Heart left ventricle (tissue), 16 donors: ENCODE measurements around the gene PI4K2B. TPM values are rescaled to one million over a fixed set of nuclear protein-coding genes. Genes with fewer than 3 reads are reported as not detected.

Experiments
- ATAC-seq, 4 donors: fragments of 200-7000 bp; cut with Tn5 transposase; one replicate each; pipeline ENCODE4 v1.9.1; 2020 to 2022; ENCODE audit warnings: moderate library complexity in 4 of 4, mild to moderate bottlenecking in 3 of 4, moderate number of reproducible peaks in 1 of 4
- DNase-seq, 5 donors: peaks; one replicate each; pipeline ENCODE4 v3.0.0-alpha.2; 2020
- H3K27ac ChIP-seq, 12 donors: fragments of 200-600 bp; sonication (generic) in 4 of 12; one replicate each; pipeline versions ENCODE4 v1.5.0 to v1.8.0; 2016 to 2022; ENCODE audit warnings: mild to moderate bottlenecking in 2 of 12
- H3K27me3 ChIP-seq, 9 donors: fragments of 200-600 bp; sonication (generic) in 2 of 9; one replicate each; pipeline versions ENCODE4 v1.5.1 to v1.8.0; 2016 to 2022; ENCODE audit warnings: mild to moderate bottlenecking in 3 of 9
- H3K36me3 ChIP-seq, 9 donors: fragments of 200-600 bp; sonication (generic) in 2 of 9; one replicate each; pipeline versions ENCODE4 v1.5.0 to v1.8.0; 2018 to 2022; ENCODE audit warnings: mild to moderate bottlenecking in 2 of 9
- H3K4me1 ChIP-seq, 12 donors: fragments of 200-600 bp; sonication (generic) in 4 of 12; one replicate each; pipeline versions ENCODE4 v1.5.0 to v1.8.0; 2016 to 2022; ENCODE audit warnings: mild to moderate bottlenecking in 3 of 12
- H3K4me3 ChIP-seq, 12 donors: fragments of 200-600 bp; sonication (generic) in 4 of 12; one replicate each; pipeline versions ENCODE4 v1.5.0 to v1.8.0; 2017 to 2022; ENCODE audit warnings: mild to moderate bottlenecking in 9 of 12, moderate library complexity in 4 of 12
- H3K9me3 ChIP-seq, 12 donors: fragments of 200-600 bp; sonication (generic) in 4 of 12; one replicate each; pipeline versions ENCODE4 v1.5.0 to v1.8.0; 2016 to 2022; ENCODE audit warnings: mild to moderate bottlenecking in 1 of 12
- POLR2A ChIP-seq, 2 donors: fragments of 450-650 bp; IDR thresholded peaks; one replicate each; pipeline ENCODE4 v1.6.1; 2017; ENCODE audit warnings: antibody characterized with exemption in 2 of 2, mild to moderate bottlenecking in 2 of 2, moderate library complexity in 2 of 2
- WGBS, 4 donors: extraction: QIAGEN DNeasy Blood & Tissue Kit in 2 of 4; methylation state at CpG; one replicate each; pipeline versions ENCODE4 v1.1.5 to v1.1.7; 2013 to 2018; 5-methylcytosine and 5-hydroxymethylcytosine counted together
- intact Hi-C, 10 donors: fragments of 100-400 bp; cut with DNase I; formaldehyde crosslinking; loops; one replicate each; pipeline versions ENCODE4 v1.11.1 to v1.14.2; 2022
- polyA plus RNA-seq, 2 donors: library from polyadenylated mRNA; stranded (reverse); fragments of 200-250 nt; gene quantifications; one replicate each; pipeline ENCODE4 v1.2.3, GENCODE V29; 2013
- total RNA-seq, 9 donors: library from RNA; depleted of rRNA in 2 of 9; stranded (reverse); fragments of >200 nt in 2 of 9; fragmentation: NEBNext Ultra II Directional in 3 of 9; extraction: Animal tissue kit (Norgen Biotek cat#: 25700) in 3 of 9; gene quantifications; one replicate each; pipeline versions ENCODE4 v1.1.0 to v1.2.4, GENCODE V29; 2016 to 2023
- TF ChIP-seq, protein P1 (sequence below), 12 donors: fragments of 200-600 bp; sonication (generic) in 4 of 12; IDR thresholded peaks; one replicate each; pipeline versions ENCODE4 v1.5.0 to v1.8.0; 2018 to 2022; ENCODE audit warnings: antibody characterized with exemption in 12 of 12, mild to moderate bottlenecking in 5 of 12
- donor health status: ischemic (EF 13 %, LVEDD 7.1; RV severe dilation, severe dysfunction).
- donor health status: healthy with polysubstance abuse.
- donor health status: DM: no; HTN: yes; CAD: no.
- donor health status: DM: no; HTN: no; CAD: no.
- donor health status: ischemic (EF 25% LVEDD 6.9; RV normal size, moderate dysfunction).
- donor health status: ischemic (EF 25% LVEDD 5.7; RV mildly dilated, moderate dysfunction).
- donor health status: healthy.
- donor health status: DM: yes; HTN: yes; CAD: no.
- donor health status: ischemic (EF 35%, LVEDD 5.7; RV mildly dilated, moderate dysfunction).
- donor health status: nonischemic (EF 11% LVEDD 7.7; RV severe dilation, severe dysfunction).
- donor health status: DM: yes; HTN: yes; CAD: no.
- donor health status: PGD.
- donor health status: ischemic (EF 29% LVEDD 5.4; RV normal size, mild dysfunction).
- donor health status: nonischemic (EF 23%, LVEDD 6.1; RV moderate dilation, normal function).

Gene PI4K2B
- total and polyA plus RNA-seq, 11 donors, result 1.3 to 6.8 (median 2.6) TPM

GRCh38 chr4:25284466-25284865 is 50.6 kb downstream of the PI4K2B start:
- DNase-seq (no peak), ATAC-seq (no peak)
- 87 to 89% (median 87%) methylated on average over 3 of the region's 3 CpGs for WGBS, 4 donors
- Histone ChIP-seq H3K9me3 (peaks cover 0 to 10% (median 0%) of the 10 kb centered on the region in 12 donors), H3K4me3 (no peak overlapping the region), H3K27me3 (no peaks in the 10 kb centered on the region), H3K36me3 (peaks cover 0 to 19% (median 8%) of the 10 kb centered on the region in 9 donors), H3K27ac (no peak overlapping the region), H3K4me1 (no peaks in the 10 kb centered on the region)
- TF ChIP-seq, protein P1, sequence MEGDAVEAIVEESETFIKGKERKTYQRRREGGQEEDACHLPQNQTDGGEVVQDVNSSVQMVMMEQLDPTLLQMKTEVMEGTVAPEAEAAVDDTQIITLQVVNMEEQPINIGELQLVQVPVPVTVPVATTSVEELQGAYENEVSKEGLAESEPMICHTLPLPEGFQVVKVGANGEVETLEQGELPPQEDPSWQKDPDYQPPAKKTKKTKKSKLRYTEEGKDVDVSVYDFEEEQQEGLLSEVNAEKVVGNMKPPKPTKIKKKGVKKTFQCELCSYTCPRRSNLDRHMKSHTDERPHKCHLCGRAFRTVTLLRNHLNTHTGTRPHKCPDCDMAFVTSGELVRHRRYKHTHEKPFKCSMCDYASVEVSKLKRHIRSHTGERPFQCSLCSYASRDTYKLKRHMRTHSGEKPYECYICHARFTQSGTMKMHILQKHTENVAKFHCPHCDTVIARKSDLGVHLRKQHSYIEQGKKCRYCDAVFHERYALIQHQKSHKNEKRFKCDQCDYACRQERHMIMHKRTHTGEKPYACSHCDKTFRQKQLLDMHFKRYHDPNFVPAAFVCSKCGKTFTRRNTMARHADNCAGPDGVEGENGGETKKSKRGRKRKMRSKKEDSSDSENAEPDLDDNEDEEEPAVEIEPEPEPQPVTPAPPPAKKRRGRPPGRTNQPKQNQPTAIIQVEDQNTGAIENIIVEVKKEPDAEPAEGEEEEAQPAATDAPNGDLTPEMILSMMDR (IDR thresholded peaks at IDR 0.05), result no peak
- TF ChIP-seq POLR2A (IDR thresholded peaks at IDR 0.05), result no peak
- intact Hi-C loops, result no loop called here

DNA sequence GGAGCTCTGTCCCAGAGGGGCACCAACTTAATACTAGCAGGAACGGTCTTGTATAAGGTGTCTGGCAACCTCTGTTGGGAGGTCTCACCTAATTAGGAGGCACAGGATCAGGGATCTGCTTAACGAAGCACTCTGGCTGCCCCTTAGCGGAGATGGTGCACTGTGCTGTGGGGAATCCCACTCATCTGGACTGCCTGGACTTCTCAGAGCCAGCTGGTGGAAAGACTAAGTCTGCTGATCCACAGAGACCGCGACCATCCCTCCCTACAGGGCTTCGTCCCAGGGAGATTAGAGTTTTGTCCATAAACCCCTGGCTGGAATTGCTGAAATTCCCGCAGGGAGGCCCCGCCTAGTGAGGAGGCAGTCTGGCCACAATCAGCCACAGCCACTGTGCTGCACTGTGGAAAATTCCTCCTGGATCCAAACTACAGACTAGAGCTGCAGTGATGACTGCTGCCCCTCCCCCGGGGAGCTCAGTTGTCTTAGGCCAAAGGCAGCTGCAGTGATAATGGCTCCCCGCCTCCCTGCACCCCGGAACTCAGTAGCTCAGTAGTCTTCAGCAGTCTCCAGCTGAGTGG is 56.7 kb downstream of the PI4K2B start:
- intact Hi-C loops, result loop anchor here in 1 of 10 donors (10.0 kb wide), 1 partner anchor 106 kb away; no protein-coding TSS in a partner anchor
- Histone ChIP-seq H3K36me3 (no peaks in the 10 kb centered on the region), H3K27me3 (no peaks in the 10 kb centered on the region), H3K4me3 (no peak overlapping the region), H3K27ac (no peak overlapping the region), H3K4me1 (no peaks in the 10 kb centered on the region), H3K9me3 (peaks cover 0 to 10% (median 0%) of the 10 kb centered on the region in 12 donors)
- TF ChIP-seq, protein P1 (IDR thresholded peaks at IDR 0.05), result no peak
- TF ChIP-seq POLR2A (IDR thresholded peaks at IDR 0.05), result no peak
- DNase-seq, result no peak
- 53 to 65% (median 55%) methylated on average over 7 to 11 of the region's 11 CpGs for WGBS, 4 donors
- no peak for ATAC-seq

GRCh38 chr4:25291158-25291733 is 57.4 kb downstream of the PI4K2B start:
- intact Hi-C loops, result loop anchor here in 1 of 10 donors (10.0 kb wide), 1 partner anchor 106 kb away; no protein-coding TSS in a partner anchor
- TF ChIP-seq POLR2A (IDR thresholded peaks at IDR 0.05), result no peak
- TF ChIP-seq, protein P1 (IDR thresholded peaks at IDR 0.05), result no peak
- no peak overlapping the region for H3K4me3 ChIP-seq
- ATAC-seq, result no peak
- H3K36me3 ChIP-seq, result no peaks in the 10 kb centered on the region
- peaks cover 0 to 10% (median 0%) of the 10 kb centered on the region in 12 donors for H3K9me3 ChIP-seq
- no peak for DNase-seq
- no peaks in the 10 kb centered on the region for H3K27me3 ChIP-seq
- no peak overlapping the region for H3K27ac ChIP-seq
- H3K4me1 ChIP-seq, result no peaks in the 10 kb centered on the region
- 80 to 86% (median 82%) methylated on average over 12 of the region's 12 CpGs for WGBS, 4 donors

DNA sequence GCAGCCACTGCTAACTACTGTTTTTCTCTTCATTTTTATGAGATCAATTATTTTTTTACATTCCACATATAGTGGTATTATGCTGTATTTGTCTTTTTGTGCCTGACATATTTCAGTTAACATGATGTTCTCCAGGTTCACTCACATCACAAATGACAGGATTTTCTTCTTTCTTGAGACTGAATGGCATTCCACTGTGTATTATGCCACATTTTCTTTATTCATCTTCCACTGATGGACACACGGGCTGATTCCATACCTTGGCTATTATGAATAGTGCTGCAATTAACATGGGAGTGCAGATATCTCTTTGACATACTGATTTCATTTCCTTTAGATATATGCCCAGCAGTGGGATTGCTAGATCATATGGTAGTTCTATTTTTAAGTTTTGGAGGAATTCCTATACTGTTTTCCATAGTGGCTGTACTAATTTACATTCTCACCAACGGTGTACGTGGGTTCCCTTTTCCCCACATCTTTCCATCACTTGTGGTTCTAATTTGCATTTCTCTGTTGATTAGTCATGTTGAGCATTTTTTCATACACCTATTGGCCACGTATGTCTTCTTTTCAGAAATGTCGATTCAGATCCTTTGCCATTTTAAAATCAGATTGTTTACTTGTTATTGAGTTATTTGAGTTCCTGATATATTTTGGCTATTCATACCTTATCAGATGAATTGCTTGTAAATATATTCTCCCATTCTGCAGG is 63.9 kb downstream of the PI4K2B start:
- H3K27ac ChIP-seq, result no peak overlapping the region
- peaks cover 0 to 9% (median 0%) of the 10 kb centered on the region in 9 donors for H3K27me3 ChIP-seq
- no peaks in the 10 kb centered on the region for H3K4me1 ChIP-seq
- no peaks in the 10 kb centered on the region for H3K36me3 ChIP-seq
- no peaks in the 10 kb centered on the region for H3K9me3 ChIP-seq
- intact Hi-C loops, result loop anchor here in 1 of 10 donors (10.0 kb wide), 1 partner anchor 113 kb away; no protein-coding TSS in a partner anchor
- H3K4me3 ChIP-seq, result no peak overlapping the region
- DNase-seq (no peak), ATAC-seq (no peak)
- WGBS, 4 donors, result 75 to 82% (median 80%) methylated on average over 5 of the region's 5 CpGs
- no peak for TF ChIP-seq POLR2A (IDR thresholded peaks at IDR 0.05)
- TF ChIP-seq, protein P1 (IDR thresholded peaks at IDR 0.05), result no peak
